Neural cell (in vitro differentiated cells): Measurements from ENCODE around the gene WASHC3. TPM values are rescaled to one million over a fixed set of nuclear protein-coding genes. Genes with fewer than 3 reads are reported as not detected.

ENCODE experiments used
- H2AFZ ChIP-seq: fragments of 200-600, 300-800 bp; sonication (generic), shearing (Covaris generic); 2 replicates; pipeline ENCODE4 v1.6.0; 2014; ENCODE audit warnings: low read depth, mild to moderate bottlenecking, antibody characterized with exemption, low read length, moderate library complexity
- H3F3A ChIP-seq: fragments of 200-600 bp; shearing (Covaris generic); 2 replicates; pipeline ENCODE4 v1.6.1; 2016; ENCODE audit warnings: mild to moderate bottlenecking, moderate library complexity, mixed read lengths, antibody characterized with exemption, low read length; ENCODE audit not compliant: insufficient read depth, poor library complexity, severe bottlenecking
- H3K27ac ChIP-seq: fragments of 200-600, 300-800 bp; sonication (generic), shearing (Covaris generic); 2 replicates; pipeline ENCODE4 v1.5.1; 2014; ENCODE audit warnings: mild to moderate bottlenecking, low read length, moderate library complexity
- H3K27me3 ChIP-seq: fragments of 300-800, 200-600 bp; sonication (generic), shearing (Covaris generic); 2 replicates; pipeline ENCODE4 v1.6.0; 2014; ENCODE audit warnings: mild to moderate bottlenecking, low read depth, low read length, moderate library complexity; ENCODE audit not compliant: insufficient read depth
- H3K36me3 ChIP-seq: fragments of 300-800, 200-600 bp; sonication (generic), shearing (Covaris generic); 2 replicates; pipeline ENCODE4 v1.5.1; 2014; ENCODE audit warnings: mild to moderate bottlenecking, antibody characterized with exemption, low read length, moderate library complexity; ENCODE audit not compliant: insufficient read depth
- H3K4me2 ChIP-seq: fragments of 300-800, 200-600 bp; sonication (generic), shearing (Covaris generic); 2 replicates; pipeline ENCODE4 v1.6.0; 2014; ENCODE audit warnings: mild to moderate bottlenecking, low read length
- H3K4me3 ChIP-seq: fragments of 300-800, 200-600 bp; sonication (generic), shearing (Covaris generic); 2 replicates; pipeline ENCODE4 v1.5.1; 2014; ENCODE audit warnings: mild to moderate bottlenecking, low read length, moderate library complexity
- H3K79me2 ChIP-seq: fragments of 200-600 bp; shearing (Covaris generic); replicated peaks from 2 replicates; pipeline ENCODE4 v1.6.0; 2014; ENCODE audit warnings: mild to moderate bottlenecking, low read length, moderate library complexity; ENCODE audit not compliant: insufficient read depth
- H3K9ac ChIP-seq: fragments of 300-800, 200-600 bp; sonication (generic), shearing (Covaris generic); 2 replicates; pipeline ENCODE4 v1.6.1; 2016; ENCODE audit warnings: mild to moderate bottlenecking, low read length, mixed read lengths
- H3K9me2 ChIP-seq: fragments of 200-600 bp; shearing (Covaris generic); 2 replicates; pipeline ENCODE4 v1.6.1; 2016; ENCODE audit warnings: mild to moderate bottlenecking, low read length, mixed read lengths; ENCODE audit not compliant: insufficient read depth
- H3K9me3 ChIP-seq: fragments of 200-600, 300-800 bp; sonication (generic), shearing (Covaris generic); 2 replicates; pipeline ENCODE4 v1.6.1; 2016; ENCODE audit warnings: mild to moderate bottlenecking, mixed run types, low read length, moderate library complexity, mixed read lengths
- H4K20me1 ChIP-seq: fragments of 200-600 bp; shearing (Covaris generic); 2 replicates; pipeline ENCODE4 v1.6.1; 2016; ENCODE audit warnings: mild to moderate bottlenecking, mixed run types; ENCODE audit not compliant: insufficient read depth
- CTCF ChIP-seq: fragments of 450-650 bp; IDR thresholded peaks from 2 replicates; pipeline ENCODE4 v1.5.1; 2014; ENCODE audit warnings: antibody characterized with exemption, mild to moderate bottlenecking, moderate library complexity; ENCODE audit not compliant: poor library complexity, severe bottlenecking
- EP300 ChIP-seq: fragments of 450-650 bp; conservative IDR thresholded peaks from 2 replicates; pipeline ENCODE4 v1.6.1; 2014; ENCODE audit warnings: antibody characterized with exemption, mild to moderate bottlenecking, moderate library complexity; ENCODE audit not compliant: poor library complexity, severe bottlenecking
- EZH2 ChIP-seq: fragments of 200-600, 300-800 bp; shearing (Covaris generic), sonication (generic); IDR thresholded peaks from 2 replicates; pipeline ENCODE4 v1.6.1; 2014; ENCODE audit warnings: antibody characterized with exemption, low read length, borderline replicate concordance, mild to moderate bottlenecking; ENCODE audit not compliant: insufficient read depth, poor library complexity, severe bottlenecking
- MXI1 ChIP-seq: fragments of 450-650 bp; conservative IDR thresholded peaks from 2 replicates; pipeline ENCODE4 v1.6.1; 2014; ENCODE audit warnings: antibody characterized with exemption, mild to moderate bottlenecking; ENCODE audit not compliant: poor library complexity, severe bottlenecking
- POLR2AphosphoS5 ChIP-seq: IDR thresholded peaks from 2 replicates; pipeline ENCODE4 v1.6.1; 2012
- RAD21 ChIP-seq: fragments of 450-650 bp; conservative IDR thresholded peaks from 2 replicates; pipeline ENCODE4 v1.6.1; 2014; ENCODE audit warnings: antibody characterized with exemption, mild to moderate bottlenecking, moderate library complexity
- REST ChIP-seq: IDR thresholded peaks from 2 replicates; pipeline ENCODE4 v1.6.1; 2012; ENCODE audit warnings: borderline replicate concordance
- SMC3 ChIP-seq: fragments of 450-650 bp; conservative IDR thresholded peaks from 2 replicates; pipeline ENCODE4 v1.6.1; 2014; ENCODE audit warnings: antibody characterized with exemption, mild to moderate bottlenecking, moderate library complexity; ENCODE audit not compliant: poor library complexity
- TAF1 ChIP-seq: IDR thresholded peaks from 2 replicates; pipeline ENCODE4 v1.6.1; 2012; ENCODE audit warnings: low read depth
- polyA plus RNA-seq: library from polyadenylated mRNA; depleted of rRNA; stranded (reverse); fragments of >200 nt; gene quantifications from 2 replicates; pipeline ENCODE4 v1.2.3, GENCODE V29; 2014

Gene WASHC3
- polyA plus RNA-seq, 1 donor from 2014 or later, result 65.9 TPM

- Histone ChIP-seq H3K36me3 (no peaks in the 10 kb centered on the region), H3K9me3 (no peaks in the 10 kb centered on the region), H4K20me1 (no peaks in the 10 kb centered on the region), H3K9ac (no peak overlapping the region), H3K4me2 (no peak overlapping the region), H3K27me3 (no peaks in the 10 kb centered on the region), H3K79me2 (no peaks in the 10 kb centered on the region), H3K27ac (no peak overlapping the region), H3K4me3 (no peak overlapping the region), H2AFZ (no peak overlapping the region), H3F3A (no peaks in the 10 kb centered on the region), H3K9me2 (no peaks in the 10 kb centered on the region)
- TF ChIP-seq TAF1, result no peak
- TF ChIP-seq EZH2, result no peak
These were observed 2.4 kb downstream of the WASHC3 start for GRCh38 chr12:102059343-102059742.

- Histone ChIP-seq H3K79me2 (no peaks in the 10 kb centered on the region), H3K27ac (no peak overlapping the region), H3F3A (no peaks in the 10 kb centered on the region), H3K9ac (no peak overlapping the region), H3K4me3 (no peak overlapping the region), H3K27me3 (no peaks in the 10 kb centered on the region), H3K4me2 (no peak overlapping the region), H3K36me3 (no peaks in the 10 kb centered on the region), H4K20me1 (no peaks in the 10 kb centered on the region), H3K9me2 (no peaks in the 10 kb centered on the region), H2AFZ (no peak overlapping the region), H3K9me3 (no peaks in the 10 kb centered on the region)
- no peak for TF ChIP-seq EP300
These were observed 7.4 kb downstream of the WASHC3 start for GRCh38 chr12:102054345-102054744.

- no peak overlapping the region for H3K4me3 ChIP-seq
- H3K36me3 ChIP-seq, result no peaks in the 10 kb centered on the region
- no peaks in the 10 kb centered on the region for H3K9me2 ChIP-seq
- no peak overlapping the region for H3K9ac ChIP-seq
- no peaks in the 10 kb centered on the region for H3K27me3 ChIP-seq
- H3K9me3 ChIP-seq, result no peaks in the 10 kb centered on the region
- no peaks in the 10 kb centered on the region for H3F3A ChIP-seq
- TF ChIP-seq TAF1, result no peak
- TF ChIP-seq REST, result no peak
- TF ChIP-seq POLR2AphosphoS5, result no peak
- TF ChIP-seq RAD21, result no peak
- no peak for TF ChIP-seq MXI1
- TF ChIP-seq EP300, result no peak
- TF ChIP-seq CTCF, result no peak
- no peak for TF ChIP-seq SMC3
- TF ChIP-seq EZH2, result no peak
- H3K79me2 ChIP-seq, result no peaks in the 10 kb centered on the region
- H2AFZ ChIP-seq, result no peak overlapping the region
- no peak overlapping the region for H3K4me2 ChIP-seq
- no peak overlapping the region for H3K27ac ChIP-seq
- no peaks in the 10 kb centered on the region for H4K20me1 ChIP-seq
These were observed 8.8 kb downstream of the WASHC3 start for GRCh38 chr12:102053062-102053349.
